GM21447 (cell line): ENCODE data around the gene TAMALIN.
A peak's percentile ranks its signal among the peaks of the same experiment; 100 is the strongest.
"Not testable (repeated sequence)": the region's sequence is repeated elsewhere in the genome, so short reads cannot be mapped to it uniquely, and the experiment has no call there.

Source experiments
- ATAC-seq: cut with Tn5 transposase; IDR thresholded peaks from one replicate; pipeline ENCODE4 v1.9.1; 2021; ENCODE audit not compliant: unreplicated experiment

TAMALIN gene

GRCh38 chr12:52006726-52007157, at the start of gene TAMALIN:
TAMALIN (plus strand) TSS chr12:52006946; CDS start chr12:52007020, 74 bp downstream.
- ATAC-seq, result no peak

GRCh38 chr12:51958542-51958941, 48.2 kb upstream of the TAMALIN start:
- no peak for ATAC-seq

GRCh38 chr12:51959211-51959610, 47.5 kb upstream of the TAMALIN start:
- ATAC-seq, result no peak

- no peak for ATAC-seq
Measured at GRCh38 chr12:51959921-51960320, 46.8 kb upstream of the TAMALIN start.

- ATAC-seq, result no peak
Measured at GRCh38 chr12:51960488-51960887, 46.3 kb upstream of the TAMALIN start.

- no peak for ATAC-seq
Measured at GRCh38 chr12:51960890-51961289, 45.9 kb upstream of the TAMALIN start.

GRCh38 chr12:51961834-51962233, 44.9 kb upstream of the TAMALIN start:
- no peak for ATAC-seq

GRCh38 chr12:51962737-51963136, 44.0 kb upstream of the TAMALIN start:
- ATAC-seq, result no peak

GRCh38 chr12:51963477-51963876, 43.3 kb upstream of the TAMALIN start:
- ATAC-seq, result no peak

GRCh38 chr12:51969643-51970042, 37.1 kb upstream of the TAMALIN start:
- ATAC-seq, result no peak

GRCh38 chr12:51970904-51971646, 35.7 kb upstream of the TAMALIN start:
- ATAC-seq, result peak; percentile 88

GRCh38 chr12:51971679-51972421, 34.9 kb upstream of the TAMALIN start:
- peak; percentile 36 for ATAC-seq

GRCh38 chr12:51972422-51972812, 34.3 kb upstream of the TAMALIN start:
- ATAC-seq, result no peak

GRCh38 chr12:51972849-51973273, 33.9 kb upstream of the TAMALIN start:
- ATAC-seq, result no peak

GRCh38 chr12:51973560-51973959, 33.2 kb upstream of the TAMALIN start:
- no peak for ATAC-seq

- no peak for ATAC-seq
Measured at GRCh38 chr12:51974646-51975045, 32.1 kb upstream of the TAMALIN start.

- ATAC-seq, result no peak
Measured at GRCh38 chr12:51975196-51975595, 31.6 kb upstream of the TAMALIN start.

GRCh38 chr12:51976376-51977160, 30.2 kb upstream of the TAMALIN start:
- no peak for ATAC-seq

- no peak for ATAC-seq
Measured at GRCh38 chr12:51977320-51977753, 29.4 kb upstream of the TAMALIN start.

- not testable (repeated sequence) for ATAC-seq
Measured at GRCh38 chr12:51979306-51979705, 27.4 kb upstream of the TAMALIN start.

- ATAC-seq, result peak; percentile 72
Measured at GRCh38 chr12:51980051-51980808, 26.5 kb upstream of the TAMALIN start.
